Measurements from ENCODE around the gene FOXJ1.

DNA sequence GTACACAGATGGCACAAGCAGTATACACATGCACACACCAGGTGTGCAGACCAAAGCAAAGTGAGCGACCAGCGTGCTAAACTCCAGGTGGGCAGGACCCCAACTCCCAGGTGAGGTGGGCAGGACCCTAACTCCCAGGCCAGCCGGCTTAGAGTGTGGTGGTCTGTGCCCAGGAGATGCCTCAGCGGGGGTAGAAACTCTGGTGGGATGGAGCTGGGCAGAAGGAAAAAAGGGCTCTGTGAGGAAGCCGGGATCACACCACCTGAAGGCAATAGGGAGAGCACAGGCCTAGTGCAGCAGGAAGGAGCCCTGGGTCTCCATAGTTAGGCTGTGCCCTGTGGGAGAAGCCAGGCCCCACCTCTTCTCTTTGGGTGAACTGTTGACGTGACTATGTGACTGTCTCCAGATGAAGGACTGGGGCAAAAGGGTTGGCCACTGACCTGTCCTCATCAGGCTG, 1.6 kb upstream of the FOXJ1 start:
- TF ChIP-seq, protein P1, sequence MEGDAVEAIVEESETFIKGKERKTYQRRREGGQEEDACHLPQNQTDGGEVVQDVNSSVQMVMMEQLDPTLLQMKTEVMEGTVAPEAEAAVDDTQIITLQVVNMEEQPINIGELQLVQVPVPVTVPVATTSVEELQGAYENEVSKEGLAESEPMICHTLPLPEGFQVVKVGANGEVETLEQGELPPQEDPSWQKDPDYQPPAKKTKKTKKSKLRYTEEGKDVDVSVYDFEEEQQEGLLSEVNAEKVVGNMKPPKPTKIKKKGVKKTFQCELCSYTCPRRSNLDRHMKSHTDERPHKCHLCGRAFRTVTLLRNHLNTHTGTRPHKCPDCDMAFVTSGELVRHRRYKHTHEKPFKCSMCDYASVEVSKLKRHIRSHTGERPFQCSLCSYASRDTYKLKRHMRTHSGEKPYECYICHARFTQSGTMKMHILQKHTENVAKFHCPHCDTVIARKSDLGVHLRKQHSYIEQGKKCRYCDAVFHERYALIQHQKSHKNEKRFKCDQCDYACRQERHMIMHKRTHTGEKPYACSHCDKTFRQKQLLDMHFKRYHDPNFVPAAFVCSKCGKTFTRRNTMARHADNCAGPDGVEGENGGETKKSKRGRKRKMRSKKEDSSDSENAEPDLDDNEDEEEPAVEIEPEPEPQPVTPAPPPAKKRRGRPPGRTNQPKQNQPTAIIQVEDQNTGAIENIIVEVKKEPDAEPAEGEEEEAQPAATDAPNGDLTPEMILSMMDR (conservative IDR thresholded peaks at IDR 0.05 in 1 of 2, IDR thresholded peaks at IDR 0.05 in 1 of 2; ENCODE audit: extremely low read depth in 1 of 2, insufficient read depth in 1 of 2, low read depth in 1 of 2, low read length in 2 of 2) = no peak
- TF ChIP-seq EZH2 (IDR thresholded peaks at IDR 0.05; ENCODE audit: borderline replicate concordance, low read length) = no peak

Data from mammary epithelial cell (primary cell).